ENCODE results near the gene TRPV2.

The TRPV2 gene

DNA sequence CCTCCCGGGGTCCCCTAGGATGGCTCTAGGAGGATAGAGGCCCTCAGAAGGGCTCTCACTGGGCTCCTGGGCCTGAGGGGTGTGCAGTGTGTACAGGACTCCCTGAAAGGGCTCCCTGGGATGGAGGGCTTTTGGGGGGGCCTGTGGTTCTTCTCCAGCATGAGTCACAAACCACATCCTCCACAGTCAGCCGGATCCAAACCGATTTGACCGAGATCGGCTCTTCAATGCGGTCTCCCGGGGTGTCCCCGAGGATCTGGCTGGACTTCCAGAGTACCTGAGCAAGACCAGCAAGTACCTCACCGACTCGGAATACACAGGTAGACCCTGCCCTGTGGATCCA lies 4.5 kb downstream of the TRPV2 start:
- TF ChIP-seq SIN3A (IDR thresholded peaks at IDR 0.05; ENCODE audit: borderline replicate concordance, insufficient read depth, low read length) (no peak), TAF1 (IDR thresholded peaks at IDR 0.05; ENCODE audit: borderline replicate concordance, insufficient read depth, low read length) (no peak), POLR2AphosphoS5 (IDR thresholded peaks at IDR 0.05; ENCODE audit: low read depth, low read length) (no peak), FOXP2 (optimal IDR thresholded peaks at IDR 0.05; ENCODE audit: borderline replicate concordance, extremely low read depth, extremely low read length, insufficient read depth) (no peak), REST (IDR thresholded peaks at IDR 0.05; ENCODE audit: insufficient read depth in 1 of 2, low read depth in 2 of 2, low read length in 2 of 2) (no peak)

DNA sequence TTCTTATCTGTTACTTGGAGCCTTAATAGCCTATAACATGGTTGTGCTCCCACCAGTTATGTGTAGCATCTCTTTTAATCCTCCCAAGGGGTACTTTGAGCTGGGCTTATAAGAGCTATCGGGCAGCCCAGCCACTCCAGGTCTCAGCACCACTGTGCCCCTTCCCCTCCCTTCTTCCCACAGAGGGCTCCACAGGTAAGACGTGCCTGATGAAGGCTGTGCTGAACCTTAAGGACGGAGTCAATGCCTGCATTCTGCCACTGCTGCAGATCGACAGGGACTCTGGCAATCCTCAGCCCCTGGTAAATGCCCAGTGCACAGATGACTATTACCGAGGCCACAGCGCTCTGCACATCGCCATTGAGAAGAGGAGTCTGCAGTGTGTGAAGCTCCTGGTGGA lies 7.0 kb downstream of the TRPV2 start:
- no peak for TF ChIP-seq REST (IDR thresholded peaks at IDR 0.05; ENCODE audit: insufficient read depth in 1 of 2, low read depth in 2 of 2, low read length in 2 of 2)

GRCh38 chr17:16423226-16423872 lies 8.0 kb downstream of the TRPV2 start:
- TF ChIP-seq REST (IDR thresholded peaks at IDR 0.05; ENCODE audit: insufficient read depth in 1 of 2, low read depth in 2 of 2, low read length in 2 of 2) (no peak), TAF1 (IDR thresholded peaks at IDR 0.05; ENCODE audit: borderline replicate concordance, insufficient read depth, low read length) (no peak), SIN3A (IDR thresholded peaks at IDR 0.05; ENCODE audit: borderline replicate concordance, insufficient read depth, low read length) (no peak), POLR2AphosphoS5 (IDR thresholded peaks at IDR 0.05; ENCODE audit: low read depth, low read length) (no peak), FOXP2 (optimal IDR thresholded peaks at IDR 0.05; ENCODE audit: borderline replicate concordance, extremely low read depth, extremely low read length, insufficient read depth) (no peak)

DNA sequence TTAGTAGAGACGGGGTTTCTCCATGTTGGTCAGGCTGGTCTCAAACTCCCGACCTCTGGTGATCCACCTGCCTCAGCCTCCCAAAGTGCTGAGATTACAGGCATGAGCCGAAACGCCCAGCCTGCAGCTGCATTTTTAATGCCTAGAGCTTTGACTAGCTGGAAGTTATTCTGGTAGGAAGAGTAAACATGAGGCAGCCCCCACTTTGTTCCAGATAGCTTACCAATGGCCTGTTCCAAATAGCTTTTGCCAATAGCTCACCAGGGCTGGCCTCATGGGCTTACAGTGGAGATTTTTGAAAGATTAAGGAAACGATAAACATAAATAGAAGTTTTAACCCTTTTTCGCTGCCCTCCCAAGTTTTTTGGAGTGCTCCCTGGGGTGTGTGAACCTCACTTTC lies 9.8 kb downstream of the TRPV2 start:
- TF ChIP-seq TAF1 (IDR thresholded peaks at IDR 0.05; ENCODE audit: borderline replicate concordance, insufficient read depth, low read length) (no peak), FOXP2 (optimal IDR thresholded peaks at IDR 0.05; ENCODE audit: borderline replicate concordance, extremely low read depth, extremely low read length, insufficient read depth) (no peak), REST (IDR thresholded peaks at IDR 0.05; ENCODE audit: insufficient read depth in 1 of 2, low read depth in 2 of 2, low read length in 2 of 2) (no peak), SIN3A (IDR thresholded peaks at IDR 0.05; ENCODE audit: borderline replicate concordance, insufficient read depth, low read length) (no peak), POLR2AphosphoS5 (IDR thresholded peaks at IDR 0.05; ENCODE audit: low read depth, low read length) (no peak)

Data from PFSK-1 (cell line).